ENCODE data around the gene SRSF10. TPM values are rescaled to one million over a fixed set of nuclear protein-coding genes. Genes with fewer than 3 reads are reported as not detected.

Gene SRSF10
- total and polyA plus RNA-seq, 8 donors = 25.5 to 78.8 (median 41.1) TPM

GRCh38 chr1:23967871-23968270, 12.3 kb downstream of the SRSF10 start:
- Histone ChIP-seq H3K4me1 (peaks cover 4 to 32% (median 19%) of the 10 kb centered on the region in 3 donors), H3K9me3 (no peaks in the 10 kb centered on the region), H3K27ac (no peak overlapping the region), H3K4me3 (no peak overlapping the region), H3K36me3 (peaks cover 0 to 22% (median 20%) of the 10 kb centered on the region in 3 donors), H3K27me3 (no peaks in the 10 kb centered on the region)
- TF ChIP-seq, protein P1, sequence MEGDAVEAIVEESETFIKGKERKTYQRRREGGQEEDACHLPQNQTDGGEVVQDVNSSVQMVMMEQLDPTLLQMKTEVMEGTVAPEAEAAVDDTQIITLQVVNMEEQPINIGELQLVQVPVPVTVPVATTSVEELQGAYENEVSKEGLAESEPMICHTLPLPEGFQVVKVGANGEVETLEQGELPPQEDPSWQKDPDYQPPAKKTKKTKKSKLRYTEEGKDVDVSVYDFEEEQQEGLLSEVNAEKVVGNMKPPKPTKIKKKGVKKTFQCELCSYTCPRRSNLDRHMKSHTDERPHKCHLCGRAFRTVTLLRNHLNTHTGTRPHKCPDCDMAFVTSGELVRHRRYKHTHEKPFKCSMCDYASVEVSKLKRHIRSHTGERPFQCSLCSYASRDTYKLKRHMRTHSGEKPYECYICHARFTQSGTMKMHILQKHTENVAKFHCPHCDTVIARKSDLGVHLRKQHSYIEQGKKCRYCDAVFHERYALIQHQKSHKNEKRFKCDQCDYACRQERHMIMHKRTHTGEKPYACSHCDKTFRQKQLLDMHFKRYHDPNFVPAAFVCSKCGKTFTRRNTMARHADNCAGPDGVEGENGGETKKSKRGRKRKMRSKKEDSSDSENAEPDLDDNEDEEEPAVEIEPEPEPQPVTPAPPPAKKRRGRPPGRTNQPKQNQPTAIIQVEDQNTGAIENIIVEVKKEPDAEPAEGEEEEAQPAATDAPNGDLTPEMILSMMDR (IDR thresholded peaks at IDR 0.05) = no peak
- intact Hi-C loops (cut with DNase I) = no loop called here
- no peak for FAIRE-seq
- no peak for ATAC-seq
- WGBS, 2 donors = 47 to 70% methylated on average over 2 of the region's 2 CpGs
- DNase-seq = no peak

DNA sequence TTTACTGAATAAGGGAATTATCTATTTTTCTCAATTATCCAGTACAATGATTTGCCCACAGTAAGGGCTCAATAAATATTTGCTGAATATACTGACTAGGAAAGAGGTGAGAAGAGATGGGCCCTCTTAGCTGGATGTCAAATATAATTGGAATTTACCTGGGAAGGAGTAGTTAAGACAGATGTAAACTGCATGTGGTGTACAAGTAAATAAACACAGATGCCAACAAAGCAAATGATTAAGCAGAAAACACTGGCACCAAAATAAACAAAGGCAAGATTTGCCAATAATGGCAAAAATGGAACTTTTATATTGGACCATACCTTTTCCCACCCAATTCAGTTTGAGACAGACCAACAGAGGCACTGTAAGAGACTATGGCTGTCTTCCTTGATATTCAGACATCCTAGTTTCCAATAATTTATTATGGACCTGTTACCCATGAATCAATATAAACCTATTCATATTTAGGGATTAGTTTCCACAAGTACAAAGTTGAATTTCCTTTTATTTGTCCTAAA, 13.1 kb downstream of the SRSF10 start:
- TF ChIP-seq, protein P1 (IDR thresholded peaks at IDR 0.05) = no peak
- intact Hi-C loops (cut with DNase I) = no loop called here
- peaks cover 5 to 32% (median 19%) of the 10 kb centered on the region in 3 donors for H3K4me1 ChIP-seq
- H3K27me3 ChIP-seq = no peaks in the 10 kb centered on the region
- ATAC-seq (no peak), FAIRE-seq (no peak), DNase-seq (no peak)
- H3K27ac ChIP-seq = no peak overlapping the region
- peaks cover 0 to 20% (median 18%) of the 10 kb centered on the region in 3 donors for H3K36me3 ChIP-seq
- H3K4me3 ChIP-seq = no peak overlapping the region
- H3K9me3 ChIP-seq = no peaks in the 10 kb centered on the region

DNA sequence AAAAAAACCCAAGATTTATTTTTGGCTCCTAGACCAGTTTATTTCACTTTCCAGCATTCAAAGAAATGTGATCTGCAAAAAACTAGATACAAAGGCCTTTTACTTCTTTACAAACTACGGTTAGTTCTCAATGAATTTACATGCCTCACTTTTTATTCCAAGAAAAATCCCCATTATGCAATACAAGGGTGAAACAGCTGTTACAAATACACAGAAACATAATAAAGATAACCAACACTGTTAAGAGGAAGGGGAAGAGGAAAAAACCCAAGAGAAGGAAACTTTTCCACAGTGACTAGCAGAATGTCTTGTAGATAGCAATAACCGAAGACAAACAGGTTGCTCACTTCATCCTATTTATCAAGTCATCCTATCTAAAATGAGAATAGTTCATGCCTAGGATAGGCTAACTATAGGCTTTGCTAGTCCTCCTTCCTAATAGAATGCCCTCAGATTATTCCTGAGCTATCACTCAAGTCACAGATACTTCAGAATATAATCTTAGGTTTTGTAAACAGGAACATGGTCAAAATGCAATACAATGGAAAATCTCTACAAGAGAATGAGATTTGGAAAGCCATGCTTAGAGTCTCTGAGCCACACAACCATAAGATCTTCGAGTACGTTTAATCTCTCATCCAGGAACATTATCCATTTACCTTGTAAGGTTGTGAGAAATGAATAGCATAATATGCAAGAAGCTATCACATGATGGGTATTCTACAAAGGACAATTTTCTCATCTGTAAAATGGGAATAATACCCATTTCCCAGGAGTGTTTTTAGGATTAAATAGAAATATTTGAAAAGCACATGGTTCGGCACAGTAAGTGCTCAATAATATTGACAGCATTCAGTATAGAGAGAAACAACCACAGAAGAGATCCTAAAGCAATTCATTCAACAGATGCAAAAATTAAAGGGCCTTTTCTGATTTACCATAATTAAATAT, 15.1 kb downstream of the SRSF10 start:
- H3K27ac ChIP-seq = peak overlapping the region in 2 of 4 donors; percentile 1 to 61
- peaks cover 0 to 5% (median 3%) of the 10 kb centered on the region in 3 donors for H3K36me3 ChIP-seq
- FAIRE-seq (no peak), DNase-seq (no peak), ATAC-seq (peak in 3 of 4 donors; percentile 14 to 23 (median 17))
- H3K4me3 ChIP-seq = no peak overlapping the region
- TF ChIP-seq, protein P1 (IDR thresholded peaks at IDR 0.05) = no peak
- no peaks in the 10 kb centered on the region for H3K9me3 ChIP-seq
- intact Hi-C loops (cut with DNase I) = no loop called here
- H3K4me1 ChIP-seq = peaks cover 5 to 37% (median 22%) of the 10 kb centered on the region in 3 donors
- 46 to 56% methylated on average over 5 of the region's 5 CpGs for WGBS, 2 donors
- no peaks in the 10 kb centered on the region for H3K27me3 ChIP-seq

GRCh38 chr1:23964235-23964668, 15.9 kb downstream of the SRSF10 start:
- no peak overlapping the region for H3K4me3 ChIP-seq
- FAIRE-seq = no peak
- no peak for DNase-seq
- no peaks in the 10 kb centered on the region for H3K27me3 ChIP-seq
- peak overlapping the region in 2 of 4 donors; percentile 1 to 61 for H3K27ac ChIP-seq
- intact Hi-C loops (cut with DNase I) = no loop called here
- no peaks in the 10 kb centered on the region for H3K9me3 ChIP-seq
- TF ChIP-seq, protein P1 (IDR thresholded peaks at IDR 0.05) = no peak
- no peak for ATAC-seq
- H3K4me1 ChIP-seq = peaks cover 5 to 37% (median 22%) of the 10 kb centered on the region in 3 donors
- 63 to 71% methylated on average over 3 of the region's 3 CpGs for WGBS, 2 donors
- peaks cover 0 to 5% (median 0%) of the 10 kb centered on the region in 3 donors for H3K36me3 ChIP-seq

All from pancreas (tissue), 10 donors.